T1000 (cell line): ENCODE measurements around the gene LGALS12.
"Not testable (repeated sequence)": the region's sequence is repeated elsewhere in the genome, so short reads cannot be mapped to it uniquely, and the experiment has no call there.

Experiments used
- DNase-seq: peaks from one replicate; lab custom pipeline; 2025; ENCODE audit warnings: mixed read lengths; lab: John Stamatoyannopoulos, UW

LGALS12 gene

GRCh38 chr11:63532799-63533475 lies 27.1 kb downstream of the LGALS12 start:
- no peak for DNase-seq

- no peak for DNase-seq
Measured at GRCh38 chr11:63534076-63534475, 28.2 kb downstream of the LGALS12 start.

- no peak for DNase-seq
Measured at GRCh38 chr11:63534895-63535461, 29.1 kb downstream of the LGALS12 start.

- DNase-seq: no peak
Measured at GRCh38 chr11:63535734-63536133, 29.9 kb downstream of the LGALS12 start.

GRCh38 chr11:63536669-63537292 lies 30.9 kb downstream of the LGALS12 start, which contains the start of gene PLAAT4:
Gene PLAAT4 (plus strand): TSS chr11:63536808. CDS start chr11:63536869, 61 bp downstream.
- DNase-seq: no peak

GRCh38 chr11:63537293-63538101 lies 31.6 kb downstream of the LGALS12 start:
- no peak for DNase-seq

- DNase-seq: not testable (repeated sequence)
Measured at GRCh38 chr11:63542506-63542905, 36.6 kb downstream of the LGALS12 start.

- no peak for DNase-seq
Measured at GRCh38 chr11:63543711-63544110, 37.8 kb downstream of the LGALS12 start.

GRCh38 chr11:63547061-63547460 lies 41.2 kb downstream of the LGALS12 start:
- no peak for DNase-seq

GRCh38 chr11:63548178-63548577 lies 42.3 kb downstream of the LGALS12 start:
- no peak for DNase-seq

- no peak for DNase-seq
Measured at GRCh38 chr11:63549411-63549810, 43.5 kb downstream of the LGALS12 start.

- not testable (repeated sequence) for DNase-seq
Measured at GRCh38 chr11:63550156-63550700, 44.3 kb downstream of the LGALS12 start.

- no peak for DNase-seq
Measured at GRCh38 chr11:63551091-63551888, 45.4 kb downstream of the LGALS12 start.

- no peak for DNase-seq
Measured at GRCh38 chr11:63551889-63552266, 46.0 kb downstream of the LGALS12 start.

GRCh38 chr11:63552921-63553320 lies 47.0 kb downstream of the LGALS12 start:
- DNase-seq: no peak

GRCh38 chr11:63553759-63554158 lies 47.9 kb downstream of the LGALS12 start:
- DNase-seq: no peak

GRCh38 chr11:63554877-63555223 lies 49.0 kb downstream of the LGALS12 start:
- DNase-seq: no peak

GRCh38 chr11:63556404-63557013 lies 50.6 kb downstream of the LGALS12 start:
- no peak for DNase-seq

GRCh38 chr11:63557570-63557969 lies 51.7 kb downstream of the LGALS12 start:
- no peak for DNase-seq

- DNase-seq: no peak
Measured at GRCh38 chr11:63558459-63559157, 52.7 kb downstream of the LGALS12 start.
